ENCODE measurements around the gene NAV3.

Gene NAV3

DNA sequence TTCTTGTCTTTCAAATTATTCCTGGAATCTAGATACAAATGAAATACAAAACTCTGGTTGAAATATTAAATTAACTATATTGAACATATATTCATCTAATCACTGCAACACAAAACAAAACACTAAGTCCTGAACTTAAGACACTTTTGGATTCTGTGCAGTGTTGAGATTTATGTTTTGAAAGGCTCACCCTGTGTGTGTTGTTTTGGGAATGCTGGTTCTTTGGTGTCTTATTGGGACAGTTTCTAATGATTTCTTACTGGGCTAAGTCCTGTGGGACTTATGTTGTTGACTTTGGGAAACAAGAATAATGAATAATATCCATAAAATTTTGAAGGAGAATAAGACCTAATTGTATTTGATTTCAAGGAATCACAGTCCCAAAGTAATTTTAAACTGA lies 153.2 kb downstream of the NAV3 start:
- Histone ChIP-seq H3K27me3 (ENCODE audit: low read depth, low read length) (no peaks in the 10 kb centered on the region), H3K4me1 (ENCODE audit: control insufficient read depth in 1 of 2, insufficient read depth in 2 of 2, low read length in 2 of 2) (no peaks in the 10 kb centered on the region), H3K36me3 (ENCODE audit: control insufficient read depth in 1 of 2, insufficient read depth in 2 of 2, low read length in 2 of 2) (no peaks in the 10 kb centered on the region), H3K4me3 (ENCODE audit: low read depth in 1 of 2, low read length in 2 of 2) (no peak overlapping the region), H3K27ac (ENCODE audit: low read length) (no peak overlapping the region), H3K9me3 (ENCODE audit: control insufficient read depth in 1 of 2, low read length in 2 of 2) (no peaks in the 10 kb centered on the region)

DNA sequence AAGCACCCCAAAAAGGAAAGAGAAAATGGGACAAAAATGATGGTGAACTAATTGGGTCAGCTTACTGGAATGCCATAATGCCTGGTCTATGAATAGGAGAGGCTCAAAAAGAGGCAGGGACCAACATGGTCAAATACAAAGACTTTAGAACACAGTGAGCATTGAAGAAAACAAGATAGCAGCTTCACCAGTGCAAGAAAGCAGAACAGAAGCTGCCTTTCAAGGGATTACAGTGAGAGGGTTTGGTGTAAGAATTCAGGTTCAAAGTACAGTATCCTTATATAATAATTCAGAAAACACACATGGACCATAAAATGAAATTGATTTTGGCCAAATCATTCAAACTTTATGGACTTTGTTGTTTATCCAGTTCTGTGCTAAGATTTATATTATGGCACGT lies 162.1 kb downstream of the NAV3 start:
- H3K4me3 ChIP-seq (ENCODE audit: low read depth in 1 of 2, low read length in 2 of 2), result no peak overlapping the region
- no peak overlapping the region for H3K27ac ChIP-seq (ENCODE audit: low read length)
- H3K27me3 ChIP-seq (ENCODE audit: low read depth, low read length), result no peaks in the 10 kb centered on the region
- no peaks in the 10 kb centered on the region for H3K4me1 ChIP-seq (ENCODE audit: control insufficient read depth in 1 of 2, insufficient read depth in 2 of 2, low read length in 2 of 2)
- no peaks in the 10 kb centered on the region for H3K36me3 ChIP-seq (ENCODE audit: control insufficient read depth in 1 of 2, insufficient read depth in 2 of 2, low read length in 2 of 2)
- no peaks in the 10 kb centered on the region for H3K9me3 ChIP-seq (ENCODE audit: control insufficient read depth in 1 of 2, low read length in 2 of 2)

DNA sequence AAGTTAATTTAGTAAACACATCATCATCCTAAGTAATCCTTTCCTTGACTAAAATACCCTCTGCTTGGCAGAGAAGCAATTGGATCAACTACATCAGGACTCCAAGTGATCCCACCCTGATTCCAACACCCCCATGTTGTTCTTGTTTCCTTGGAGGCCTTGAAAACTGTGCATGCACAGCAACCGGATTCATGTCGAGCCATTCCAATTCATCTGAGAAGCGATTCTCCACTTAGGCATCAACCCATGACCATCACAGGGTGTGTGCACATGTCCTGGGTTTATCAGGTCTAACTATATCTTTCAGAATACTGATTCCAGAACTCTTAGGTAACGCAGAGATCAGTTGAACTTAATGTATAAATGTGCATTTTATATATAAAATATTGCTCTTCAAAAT lies 163.0 kb downstream of the NAV3 start:
- Histone ChIP-seq H3K27ac (ENCODE audit: low read length) (no peak overlapping the region), H3K27me3 (ENCODE audit: low read depth, low read length) (no peaks in the 10 kb centered on the region)

DNA sequence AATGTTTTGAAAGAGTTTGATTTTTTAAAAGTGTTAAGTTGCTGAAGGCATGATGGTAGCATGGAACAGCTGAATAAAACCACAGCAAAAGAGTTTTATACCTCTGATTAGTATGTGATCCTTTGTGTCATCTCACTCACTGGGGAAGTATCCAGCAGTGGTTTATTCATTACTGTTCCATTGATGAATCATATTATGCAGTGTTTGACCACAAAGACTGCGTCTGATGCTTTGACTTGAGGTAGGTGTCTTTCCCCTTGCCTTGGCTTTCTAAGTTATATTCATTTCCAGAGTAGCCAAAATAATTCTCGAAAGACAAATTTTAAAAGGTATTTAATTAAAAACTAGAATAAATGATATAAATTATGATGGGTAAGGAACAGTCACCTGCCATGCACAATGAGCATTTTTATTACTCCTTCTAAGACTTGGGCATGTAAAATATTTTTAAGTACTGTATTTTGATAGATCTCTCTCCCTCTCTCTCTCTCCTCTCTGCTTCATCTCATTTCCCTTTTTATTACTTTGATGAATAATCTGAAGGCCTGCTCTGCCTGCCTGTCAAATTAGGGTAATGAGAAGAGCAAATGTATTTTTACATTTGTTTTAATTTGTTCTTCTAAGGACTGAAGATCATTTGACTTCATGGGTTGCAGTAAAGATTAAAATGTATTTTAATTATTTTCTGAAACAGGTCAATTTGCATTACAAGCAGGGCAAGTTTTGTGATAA lies 164.9 kb downstream of the NAV3 start:
- Histone ChIP-seq H3K4me1 (ENCODE audit: control insufficient read depth in 1 of 2, insufficient read depth in 2 of 2, low read length in 2 of 2) (no peaks in the 10 kb centered on the region), H3K27me3 (ENCODE audit: low read depth, low read length) (no peaks in the 10 kb centered on the region), H3K27ac (ENCODE audit: low read length) (no peak overlapping the region), H3K4me3 (ENCODE audit: low read depth in 1 of 2, low read length in 2 of 2) (no peak overlapping the region), H3K9me3 (ENCODE audit: control insufficient read depth in 1 of 2, low read length in 2 of 2) (no peaks in the 10 kb centered on the region), H3K36me3 (ENCODE audit: control insufficient read depth in 1 of 2, insufficient read depth in 2 of 2, low read length in 2 of 2) (no peaks in the 10 kb centered on the region)

More for the DNA sequence above, 163.0 kb downstream of the NAV3 start:
- Histone ChIP-seq H3K4me3 (ENCODE audit: low read depth in 1 of 2, low read length in 2 of 2) (no peak overlapping the region), H3K9me3 (ENCODE audit: control insufficient read depth in 1 of 2, low read length in 2 of 2) (no peaks in the 10 kb centered on the region), H3K4me1 (ENCODE audit: control insufficient read depth in 1 of 2, insufficient read depth in 2 of 2, low read length in 2 of 2) (no peaks in the 10 kb centered on the region), H3K36me3 (ENCODE audit: control insufficient read depth in 1 of 2, insufficient read depth in 2 of 2, low read length in 2 of 2) (no peaks in the 10 kb centered on the region)

DNA sequence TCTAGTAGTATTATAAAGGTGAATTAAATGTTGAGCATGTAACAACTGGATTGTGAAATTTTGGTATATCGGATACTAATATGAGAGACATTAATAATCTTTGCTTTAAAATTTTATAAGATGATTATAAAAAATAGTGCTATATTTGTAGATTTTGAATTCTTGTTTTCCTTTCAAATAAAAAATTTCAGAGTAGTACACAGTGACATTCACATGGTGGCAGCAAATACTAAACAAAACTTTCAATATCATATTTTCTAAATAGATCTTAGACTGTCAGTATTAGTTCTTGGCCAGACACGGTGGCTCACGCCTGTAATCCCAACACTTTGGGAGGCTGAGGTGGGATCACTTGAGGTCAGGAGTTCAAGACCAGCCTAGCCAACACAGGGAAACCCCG lies 166.0 kb downstream of the NAV3 start:
- Histone ChIP-seq H3K9me3 (ENCODE audit: control insufficient read depth in 1 of 2, low read length in 2 of 2) (no peaks in the 10 kb centered on the region), H3K27ac (ENCODE audit: low read length) (no peak overlapping the region), H3K4me1 (ENCODE audit: control insufficient read depth in 1 of 2, insufficient read depth in 2 of 2, low read length in 2 of 2) (no peaks in the 10 kb centered on the region), H3K4me3 (ENCODE audit: low read depth in 1 of 2, low read length in 2 of 2) (no peak overlapping the region), H3K36me3 (ENCODE audit: control insufficient read depth in 1 of 2, insufficient read depth in 2 of 2, low read length in 2 of 2) (no peaks in the 10 kb centered on the region), H3K27me3 (ENCODE audit: low read depth, low read length) (no peaks in the 10 kb centered on the region)

DNA sequence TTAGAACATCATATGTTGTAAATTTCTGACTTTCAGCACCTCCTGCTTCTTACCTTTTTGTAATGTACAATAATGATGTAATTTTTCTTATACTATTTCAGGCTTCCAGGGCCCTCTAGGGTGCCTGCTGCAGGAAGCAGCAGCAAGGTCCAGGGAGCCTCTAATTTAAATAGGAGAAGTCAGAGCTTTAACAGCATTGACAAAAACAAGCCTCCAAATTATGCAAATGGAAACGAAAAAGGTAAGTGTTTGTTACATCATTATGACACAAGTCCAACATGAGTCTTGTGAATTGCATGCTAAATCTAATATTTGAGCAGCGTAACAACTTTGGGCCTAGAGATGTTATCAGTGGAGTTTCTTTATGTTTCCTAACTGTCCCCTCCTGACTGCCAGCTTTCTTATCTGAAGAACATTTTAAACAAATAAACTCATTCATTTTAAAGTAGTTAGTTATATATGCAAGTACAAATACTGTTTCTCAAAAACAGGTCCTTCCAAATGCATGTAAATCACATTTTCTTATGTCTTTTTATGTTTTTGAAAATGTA lies 167.6 kb downstream of the NAV3 start:
- Histone ChIP-seq H3K27ac (ENCODE audit: low read length) (no peak overlapping the region), H3K36me3 (ENCODE audit: control insufficient read depth in 1 of 2, insufficient read depth in 2 of 2, low read length in 2 of 2) (no peaks in the 10 kb centered on the region), H3K9me3 (ENCODE audit: control insufficient read depth in 1 of 2, low read length in 2 of 2) (no peaks in the 10 kb centered on the region), H3K4me1 (ENCODE audit: control insufficient read depth in 1 of 2, insufficient read depth in 2 of 2, low read length in 2 of 2) (no peaks in the 10 kb centered on the region), H3K27me3 (ENCODE audit: low read depth, low read length) (no peaks in the 10 kb centered on the region), H3K4me3 (ENCODE audit: low read depth in 1 of 2, low read length in 2 of 2) (no peak overlapping the region)

DNA sequence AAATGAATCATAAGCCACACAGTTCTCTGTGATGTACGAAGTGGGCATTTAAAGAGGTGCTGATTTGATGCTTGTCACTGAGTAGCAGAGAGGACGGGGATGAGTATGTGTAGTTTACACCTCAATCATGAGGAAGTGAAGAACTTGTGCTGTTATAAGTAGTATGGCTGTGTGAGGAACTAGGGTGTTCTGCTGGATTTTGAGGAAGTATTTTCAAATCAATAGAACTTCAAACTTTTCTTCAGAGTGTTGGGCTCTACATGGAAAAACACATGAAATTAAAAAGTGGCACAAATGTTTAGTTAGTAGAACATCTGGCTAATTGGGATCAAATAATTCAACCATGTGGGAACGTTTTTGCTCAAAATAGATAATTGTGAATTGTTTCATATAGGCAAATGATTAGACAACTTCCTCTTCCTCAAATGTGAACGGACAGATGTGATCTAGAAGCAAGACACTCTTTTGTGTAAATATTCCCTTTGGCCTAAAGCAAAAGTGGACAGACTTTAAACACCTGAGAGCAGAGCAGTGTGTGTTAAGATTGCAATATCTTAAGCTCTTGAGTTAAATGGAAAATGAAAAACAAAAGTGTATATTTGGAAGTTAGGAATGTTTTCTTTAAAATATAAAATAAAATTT lies 168.5 kb downstream of the NAV3 start:
- Histone ChIP-seq H3K9me3 (ENCODE audit: control insufficient read depth in 1 of 2, low read length in 2 of 2) (no peaks in the 10 kb centered on the region), H3K4me1 (ENCODE audit: control insufficient read depth in 1 of 2, insufficient read depth in 2 of 2, low read length in 2 of 2) (no peaks in the 10 kb centered on the region), H3K27ac (ENCODE audit: low read length) (no peak overlapping the region), H3K36me3 (ENCODE audit: control insufficient read depth in 1 of 2, insufficient read depth in 2 of 2, low read length in 2 of 2) (no peaks in the 10 kb centered on the region), H3K27me3 (ENCODE audit: low read depth, low read length) (no peaks in the 10 kb centered on the region), H3K4me3 (ENCODE audit: low read depth in 1 of 2, low read length in 2 of 2) (no peak overlapping the region)

DNA sequence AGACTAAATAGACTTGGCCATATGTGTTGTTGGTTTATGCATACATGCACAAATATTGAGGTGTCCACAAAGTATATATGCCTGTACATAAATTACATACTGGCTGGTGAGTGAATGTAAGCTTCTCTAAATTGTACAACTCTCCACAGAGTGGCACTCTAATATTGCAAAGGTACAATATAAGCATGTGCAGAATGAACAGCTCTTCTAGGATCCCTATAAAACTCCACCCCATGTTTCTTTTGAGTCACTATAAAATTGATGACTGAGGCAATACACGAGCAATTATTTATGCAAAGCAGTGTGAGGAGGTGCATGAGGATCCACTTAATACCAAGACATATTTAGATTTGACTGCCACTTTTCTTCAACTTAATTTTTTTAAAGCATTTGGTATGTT lies 172.2 kb downstream of the NAV3 start:
- no peak overlapping the region for H3K4me3 ChIP-seq (ENCODE audit: low read depth in 1 of 2, low read length in 2 of 2)

DNA sequence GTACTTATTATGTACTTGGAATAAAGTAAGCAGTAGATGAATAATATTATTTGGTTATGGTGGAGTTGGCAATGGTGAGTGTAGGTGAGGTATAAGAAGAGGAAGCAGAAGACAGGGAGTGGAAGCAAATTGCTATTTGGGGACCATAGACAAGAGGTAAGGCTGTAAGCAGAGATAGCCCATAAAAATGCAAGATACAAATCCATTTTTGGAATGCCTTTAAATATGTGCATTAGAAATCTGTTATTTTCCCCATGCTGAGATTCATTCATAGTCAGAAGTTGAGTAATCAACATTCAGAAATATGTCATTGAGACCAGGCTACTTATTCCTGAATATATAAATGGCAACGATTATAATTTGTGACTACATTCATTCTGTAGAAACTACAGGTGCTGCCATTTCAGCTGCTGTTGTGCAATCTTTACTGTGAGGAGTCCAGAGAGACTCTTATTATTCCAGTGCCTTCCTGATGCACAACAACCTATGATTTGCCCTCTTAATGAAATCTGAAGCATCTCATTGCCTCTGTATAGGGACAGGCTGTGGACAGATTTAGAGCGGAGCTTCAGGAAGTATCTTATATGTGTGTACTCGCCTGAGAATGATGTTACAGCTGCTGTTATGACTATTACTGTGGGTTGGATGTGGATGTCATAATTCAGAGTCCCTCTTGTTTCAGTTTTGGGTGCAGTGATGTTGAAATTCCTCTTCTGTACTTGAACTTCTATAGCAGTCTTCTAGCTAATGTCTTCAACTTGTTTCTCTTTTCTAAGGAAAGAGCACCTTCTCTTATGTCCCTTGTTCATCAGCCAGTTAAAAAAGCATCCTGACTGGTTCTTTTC lies 173.8 kb downstream of the NAV3 start:
- Histone ChIP-seq H3K4me3 (ENCODE audit: low read depth in 1 of 2, low read length in 2 of 2) (no peak overlapping the region), H3K27me3 (ENCODE audit: low read depth, low read length) (no peaks in the 10 kb centered on the region), H3K9me3 (ENCODE audit: control insufficient read depth in 1 of 2, low read length in 2 of 2) (no peaks in the 10 kb centered on the region), H3K4me1 (ENCODE audit: control insufficient read depth in 1 of 2, insufficient read depth in 2 of 2, low read length in 2 of 2) (no peaks in the 10 kb centered on the region), H3K27ac (ENCODE audit: low read length) (no peak overlapping the region), H3K36me3 (ENCODE audit: control insufficient read depth in 1 of 2, insufficient read depth in 2 of 2, low read length in 2 of 2) (no peaks in the 10 kb centered on the region)

More for the DNA sequence above, 172.2 kb downstream of the NAV3 start:
- H3K36me3 ChIP-seq (ENCODE audit: control insufficient read depth in 1 of 2, insufficient read depth in 2 of 2, low read length in 2 of 2), result no peaks in the 10 kb centered on the region
- no peaks in the 10 kb centered on the region for H3K27me3 ChIP-seq (ENCODE audit: low read depth, low read length)
- no peaks in the 10 kb centered on the region for H3K4me1 ChIP-seq (ENCODE audit: control insufficient read depth in 1 of 2, insufficient read depth in 2 of 2, low read length in 2 of 2)
- H3K9me3 ChIP-seq (ENCODE audit: control insufficient read depth in 1 of 2, low read length in 2 of 2), result no peaks in the 10 kb centered on the region
- no peak overlapping the region for H3K27ac ChIP-seq (ENCODE audit: low read length)

DNA sequence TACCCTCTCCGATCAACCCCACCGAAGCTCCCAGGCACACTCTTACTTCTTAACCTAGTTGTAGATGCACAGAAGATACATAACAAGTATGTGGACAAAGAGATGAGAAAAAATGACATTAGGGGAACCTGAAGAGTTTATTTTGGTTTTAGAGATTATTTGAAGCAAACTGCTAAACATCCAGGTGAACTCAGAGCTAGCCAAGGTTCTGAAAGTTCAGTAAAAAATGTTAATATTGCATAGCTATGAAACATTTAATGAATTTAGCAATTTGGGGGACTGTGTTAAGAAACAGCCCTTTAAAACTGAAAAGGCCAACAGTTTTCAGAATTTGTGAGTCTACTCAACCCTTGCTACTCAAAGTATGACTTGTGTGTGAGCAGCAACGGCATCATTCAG lies 174.4 kb downstream of the NAV3 start:
- Histone ChIP-seq H3K27ac (ENCODE audit: low read length) (no peak overlapping the region), H3K9me3 (ENCODE audit: control insufficient read depth in 1 of 2, low read length in 2 of 2) (no peaks in the 10 kb centered on the region), H3K4me1 (ENCODE audit: control insufficient read depth in 1 of 2, insufficient read depth in 2 of 2, low read length in 2 of 2) (no peaks in the 10 kb centered on the region), H3K36me3 (ENCODE audit: control insufficient read depth in 1 of 2, insufficient read depth in 2 of 2, low read length in 2 of 2) (no peaks in the 10 kb centered on the region), H3K27me3 (ENCODE audit: low read depth, low read length) (no peaks in the 10 kb centered on the region), H3K4me3 (ENCODE audit: low read depth in 1 of 2, low read length in 2 of 2) (no peak overlapping the region)

DNA sequence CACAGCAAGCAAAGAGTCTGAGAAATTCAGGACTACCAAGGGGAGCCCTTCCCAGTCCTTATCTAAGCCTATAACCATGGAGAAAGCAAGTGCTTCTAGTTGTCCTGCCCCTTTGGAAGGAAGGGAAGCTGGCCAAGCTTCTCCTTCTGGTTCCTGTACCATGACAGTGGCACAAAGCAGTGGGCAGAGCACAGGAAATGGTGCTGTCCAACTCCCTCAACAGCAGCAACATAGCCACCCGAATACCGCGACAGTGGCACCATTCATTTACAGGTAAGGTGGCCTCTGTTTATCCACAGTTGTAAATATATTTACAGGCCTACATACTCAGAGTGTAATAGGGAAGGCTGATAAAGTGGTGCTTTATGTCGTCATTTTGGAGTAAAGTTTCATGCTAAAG lies 176.5 kb downstream of the NAV3 start:
- Histone ChIP-seq H3K4me1 (ENCODE audit: control insufficient read depth in 1 of 2, insufficient read depth in 2 of 2, low read length in 2 of 2) (no peaks in the 10 kb centered on the region), H3K9me3 (ENCODE audit: control insufficient read depth in 1 of 2, low read length in 2 of 2) (no peaks in the 10 kb centered on the region), H3K27ac (ENCODE audit: low read length) (no peak overlapping the region), H3K4me3 (ENCODE audit: low read depth in 1 of 2, low read length in 2 of 2) (no peak overlapping the region), H3K27me3 (ENCODE audit: low read depth, low read length) (no peaks in the 10 kb centered on the region), H3K36me3 (ENCODE audit: control insufficient read depth in 1 of 2, insufficient read depth in 2 of 2, low read length in 2 of 2) (no peaks in the 10 kb centered on the region)

All from muscle layer of duodenum (tissue), 2 donors.